MG63 (cell line): ENCODE data around the gene RIOK3. TPM values are rescaled to one million over a fixed set of nuclear protein-coding genes. Genes with fewer than 3 reads are reported as not detected.
A peak's percentile ranks its signal among the peaks of the same experiment; 100 is the strongest.
"Not testable (repeated sequence)": the region's sequence is repeated elsewhere in the genome, so short reads cannot be mapped to it uniquely, and the experiment has no call there.

ENCODE experiments used
- DNase-seq: peaks from one replicate; pipeline ENCODE4 v3.0.0-alpha.2; 2020
- H3K27me3 ChIP-seq: fragments of 250-450 bp; sonication (Bioruptor Pico); 2 replicates; pipeline ENCODE4 v1.5.1; 2020; ENCODE audit warnings: mild to moderate bottlenecking, moderate library complexity
- H3K36me3 ChIP-seq: fragments of 250-450 bp; sonication (Bioruptor Pico); 2 replicates; pipeline ENCODE4 v1.5.1; 2020; ENCODE audit warnings: mild to moderate bottlenecking, moderate library complexity
- H3K4me3 ChIP-seq: fragments of 250-450 bp; sonication (Bioruptor Pico); 2 replicates; pipeline ENCODE4 v1.5.1; 2020; ENCODE audit warnings: mild to moderate bottlenecking, moderate library complexity
- H3K9me3 ChIP-seq: fragments of 250-450 bp; sonication (Bioruptor Pico); 2 replicates; pipeline ENCODE4 v1.5.1; 2020; ENCODE audit warnings: mild to moderate bottlenecking, moderate library complexity
- total RNA-seq: library from RNA; depleted of rRNA; stranded (reverse); fragments of >200 nt; shearing (Covaris generic); gene quantifications from 2 replicates; pipeline ENCODE4 v1.2.3, GENCODE V29; 2014; ENCODE audit warnings: low replicate concordance

Gene RIOK3
- total RNA-seq, 1 experiment from 2014 or later: 41.3 TPM

GRCh38 chr18:23479829-23480505 is 26.9 kb downstream of the RIOK3 start:
- Histone ChIP-seq H3K4me3 (no peak overlapping the region), H3K27me3 (no peaks in the 10 kb centered on the region), H3K9me3 (no peaks in the 10 kb centered on the region), H3K36me3 (peaks cover 55% of the 10 kb centered on the region)
- DNase-seq: no peak

GRCh38 chr18:23484561-23485182 is 31.6 kb downstream of the RIOK3 start:
- Histone ChIP-seq H3K4me3 (no peak overlapping the region), H3K9me3 (no peaks in the 10 kb centered on the region), H3K27me3 (no peaks in the 10 kb centered on the region), H3K36me3 (peaks cover 30% of the 10 kb centered on the region)
- DNase-seq: no peak

GRCh38 chr18:23485386-23485785 is 32.3 kb downstream of the RIOK3 start:
- peaks cover 22% of the 10 kb centered on the region for H3K36me3 ChIP-seq
- no peak for DNase-seq
- H3K27me3 ChIP-seq: no peaks in the 10 kb centered on the region
- H3K9me3 ChIP-seq: no peaks in the 10 kb centered on the region
- no peak overlapping the region for H3K4me3 ChIP-seq

DNA sequence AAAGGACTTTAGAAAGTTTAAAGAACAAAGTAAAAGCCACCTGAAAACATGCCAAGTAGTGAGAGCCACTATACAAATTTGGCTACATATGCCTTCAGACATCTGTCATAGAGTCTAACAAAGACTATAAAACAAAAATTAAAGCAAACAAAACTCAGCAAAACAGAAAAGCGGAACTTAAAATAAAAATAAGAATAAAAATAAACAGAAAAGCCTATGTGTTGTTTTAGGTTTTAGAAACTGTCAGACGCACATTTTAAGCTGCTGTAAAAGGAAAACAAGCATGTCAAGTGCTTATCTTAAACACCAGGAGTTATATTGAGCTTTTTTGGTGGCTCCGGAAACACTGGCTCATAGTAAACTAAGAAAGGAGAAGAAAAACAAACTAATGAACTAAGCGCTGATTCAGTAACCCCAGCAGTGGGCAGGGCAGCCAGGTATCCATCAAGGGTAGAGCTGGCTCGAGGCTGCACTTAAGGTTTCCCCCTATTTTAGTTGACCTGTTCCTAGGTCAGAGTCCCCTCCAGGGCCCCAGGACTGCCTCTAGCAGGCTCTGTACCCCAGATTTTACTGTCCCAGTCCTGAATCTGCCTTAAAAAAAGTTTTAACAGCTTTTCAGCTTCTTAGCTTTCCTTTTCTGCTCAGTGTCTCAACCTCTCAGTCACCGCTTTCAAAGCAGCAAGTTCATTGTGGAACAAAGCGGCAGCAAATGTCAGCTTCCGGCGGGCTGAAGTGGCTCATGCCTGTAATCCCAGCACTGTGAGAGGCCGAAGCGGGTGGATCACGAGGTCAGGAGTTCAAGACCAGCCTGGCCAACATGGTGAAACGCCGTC is 34.9 kb downstream of the RIOK3 start:
- H3K27me3 ChIP-seq: no peaks in the 10 kb centered on the region
- DNase-seq: peak; percentile 39
- no peak overlapping the region for H3K4me3 ChIP-seq
- peaks cover 4% of the 10 kb centered on the region; the same call in 1 of the 2 replicates for H3K36me3 ChIP-seq
- H3K9me3 ChIP-seq: no peaks in the 10 kb centered on the region

- H3K9me3 ChIP-seq, H3K4me3 ChIP-seq, H3K27me3 ChIP-seq, H3K36me3 ChIP-seq: not testable (repeated sequence)
- DNase-seq: peak; percentile 70
These were observed 36.5 kb downstream of the RIOK3 start for GRCh38 chr18:23489586-23489985.

GRCh38 chr18:23493654-23494053 is 40.6 kb downstream of the RIOK3 start:
- Histone ChIP-seq H3K4me3 (no peak overlapping the region), H3K36me3 (no peaks in the 10 kb centered on the region), H3K27me3 (no peaks in the 10 kb centered on the region), H3K9me3 (no peaks in the 10 kb centered on the region)
- DNase-seq: no peak

DNA sequence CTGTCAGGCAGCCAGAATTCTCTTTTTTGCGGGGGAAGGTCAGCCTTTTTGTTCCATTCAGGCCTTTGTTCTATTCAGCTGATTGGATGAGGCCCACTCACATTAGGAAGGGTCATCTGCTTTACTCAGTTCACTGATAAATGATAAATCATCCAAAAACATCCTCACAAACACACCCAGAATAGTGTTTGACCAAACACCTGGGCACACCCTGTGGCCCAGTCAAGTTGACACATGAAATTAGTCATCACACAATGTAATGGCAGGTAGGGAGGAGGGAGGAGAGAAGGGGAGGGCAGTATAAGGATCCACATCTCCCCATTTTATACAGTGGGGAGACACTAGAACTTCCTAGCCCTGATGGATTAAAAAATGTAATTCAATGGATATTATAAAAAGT is 41.9 kb downstream of the RIOK3 start:
- H3K36me3 ChIP-seq: no peaks in the 10 kb centered on the region
- H3K27me3 ChIP-seq: no peaks in the 10 kb centered on the region
- no peaks in the 10 kb centered on the region for H3K9me3 ChIP-seq
- no peak for DNase-seq
- no peak overlapping the region for H3K4me3 ChIP-seq

GRCh38 chr18:23495723-23496440 is 42.8 kb downstream of the RIOK3 start:
- no peaks in the 10 kb centered on the region for H3K27me3 ChIP-seq
- H3K4me3 ChIP-seq: no peak overlapping the region
- H3K9me3 ChIP-seq: no peaks in the 10 kb centered on the region
- no peaks in the 10 kb centered on the region for H3K36me3 ChIP-seq
- DNase-seq: no peak

GRCh38 chr18:23498117-23498516 is 45.0 kb downstream of the RIOK3 start:
- Histone ChIP-seq H3K36me3 (no peaks in the 10 kb centered on the region), H3K9me3 (no peaks in the 10 kb centered on the region), H3K27me3 (no peaks in the 10 kb centered on the region), H3K4me3 (no peak overlapping the region)
- DNase-seq: no peak

GRCh38 chr18:23498877-23499276 is 45.8 kb downstream of the RIOK3 start:
- no peak overlapping the region for H3K4me3 ChIP-seq
- no peaks in the 10 kb centered on the region for H3K9me3 ChIP-seq
- DNase-seq: peak; percentile 70
- H3K36me3 ChIP-seq: no peaks in the 10 kb centered on the region
- no peaks in the 10 kb centered on the region for H3K27me3 ChIP-seq

DNA sequence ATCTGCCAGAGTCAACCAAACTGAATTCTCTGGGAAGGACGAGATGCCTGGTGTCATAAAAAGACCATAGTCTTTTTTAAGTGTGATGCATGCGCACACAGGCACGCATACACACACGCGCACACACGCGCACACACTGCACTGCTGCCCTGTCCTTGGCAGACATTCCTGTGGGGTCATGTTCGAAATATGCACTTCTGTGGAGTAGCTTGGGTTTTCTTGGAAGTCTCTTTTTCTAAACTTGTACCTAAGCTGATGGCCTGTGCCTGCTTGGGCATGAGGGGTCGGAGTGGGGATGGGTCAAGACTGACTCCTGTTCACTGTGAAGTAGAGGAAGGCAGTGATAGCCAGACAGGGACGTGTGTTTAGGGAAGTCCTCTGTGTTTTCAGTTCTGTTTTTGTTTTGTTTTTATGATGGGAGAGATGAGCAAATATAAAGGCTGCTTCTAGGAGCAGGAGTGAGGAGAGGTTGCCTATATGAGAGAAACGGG is 46.2 kb downstream of the RIOK3 start:
- Histone ChIP-seq H3K4me3 (no peak overlapping the region), H3K9me3 (no peaks in the 10 kb centered on the region), H3K36me3 (no peaks in the 10 kb centered on the region), H3K27me3 (no peaks in the 10 kb centered on the region)
- peak; percentile 10 for DNase-seq

GRCh38 chr18:23501626-23502025 is 48.5 kb downstream of the RIOK3 start:
- Histone ChIP-seq H3K27me3 (no peaks in the 10 kb centered on the region), H3K36me3 (peaks cover 8% of the 10 kb centered on the region; the same call in 1 of the 2 replicates), H3K9me3 (no peaks in the 10 kb centered on the region), H3K4me3 (no peak overlapping the region)
- no peak for DNase-seq

GRCh38 chr18:23502516-23503037 is 49.5 kb downstream of the RIOK3 start:
- no peaks in the 10 kb centered on the region for H3K9me3 ChIP-seq
- no peaks in the 10 kb centered on the region for H3K27me3 ChIP-seq
- H3K36me3 ChIP-seq: peaks cover 16% of the 10 kb centered on the region
- DNase-seq: no peak
- H3K4me3 ChIP-seq: peak overlapping the region; percentile 88

- no peaks in the 10 kb centered on the region for H3K27me3 ChIP-seq
- H3K9me3 ChIP-seq: no peaks in the 10 kb centered on the region
- peak; percentile 93 for DNase-seq
- peak within 1 kb of the TSS; percentile 88 for H3K4me3 ChIP-seq
- H3K36me3 ChIP-seq: peaks cover 16% of the 10 kb centered on the region
These were observed 50.2 kb downstream of the RIOK3 start, which contains the start of gene RMC1 for GRCh38 chr18:23503038-23503962. Gene RMC1, plus strand, starts transcription at chr18:23503511. Its CDS starts 108 bp downstream, at chr18:23503619.

DNA sequence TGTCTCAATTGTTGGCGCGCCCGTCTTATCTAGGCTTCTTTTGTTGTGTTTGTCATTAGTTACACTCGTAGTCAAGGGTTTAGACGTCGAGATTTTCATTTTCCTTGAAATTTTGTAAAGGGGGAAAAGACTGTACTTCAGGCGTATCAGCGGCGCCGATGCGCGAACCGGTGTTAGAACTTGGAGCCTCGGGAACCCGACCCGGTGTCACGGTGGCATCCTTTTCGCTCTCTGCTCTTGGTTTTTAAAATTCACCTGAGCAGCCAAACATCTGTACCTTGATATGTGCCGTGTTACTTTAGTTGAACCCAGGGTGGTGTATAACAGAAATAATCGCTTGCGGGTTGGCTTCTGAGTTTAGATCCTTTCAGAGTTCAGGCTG is 50.9 kb downstream of the RIOK3 start:
- peak overlapping the region; percentile 88 for H3K4me3 ChIP-seq
- no peak for DNase-seq
- no peaks in the 10 kb centered on the region for H3K27me3 ChIP-seq
- no peaks in the 10 kb centered on the region for H3K9me3 ChIP-seq
- peaks cover 20% of the 10 kb centered on the region for H3K36me3 ChIP-seq
